ENCODE measurements around the gene LRFN5.
"Not testable (repeated sequence)": the region's sequence is repeated elsewhere in the genome, so short reads cannot be mapped to it uniquely, and the experiment has no call there.

LRFN5 gene

GRCh38 chr14:41663473-41663850 lies 56.8 kb downstream of the LRFN5 start:
- no peak overlapping the region for H3K4me3 ChIP-seq (ENCODE audit: low read depth, low read length)
- no peak for DNase-seq (ENCODE audit: low read depth)
- no peak for TF ChIP-seq CTCF (IDR thresholded peaks at IDR 0.05; ENCODE audit: low read depth, low read length, missing control alignments)

DNA sequence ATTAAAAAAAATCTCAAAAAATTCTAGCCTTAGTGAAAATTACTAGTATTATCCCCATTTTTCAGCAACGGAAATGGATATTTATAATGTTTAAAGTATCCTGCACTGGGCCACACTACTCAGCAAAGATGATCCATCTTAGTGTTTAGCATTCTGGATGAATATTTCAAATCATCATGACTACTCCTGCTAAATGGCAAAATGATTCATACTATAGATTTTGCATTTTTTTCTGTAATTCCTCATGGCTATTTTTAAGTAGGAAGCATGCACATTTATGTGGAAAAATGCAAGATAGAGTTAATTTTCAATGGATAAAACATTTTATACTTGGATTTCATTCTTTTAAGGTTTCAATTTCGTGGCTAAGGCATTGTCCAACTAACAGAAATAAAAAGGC lies 59.6 kb downstream of the LRFN5 start:
- TF ChIP-seq CTCF (IDR thresholded peaks at IDR 0.05; ENCODE audit: low read depth, low read length, missing control alignments): no peak
- DNase-seq (ENCODE audit: low read depth): no peak
- no peak overlapping the region for H3K4me3 ChIP-seq (ENCODE audit: low read depth, low read length)

- no peak for TF ChIP-seq CTCF (IDR thresholded peaks at IDR 0.05; ENCODE audit: low read depth, low read length, missing control alignments)
- no peak for DNase-seq (ENCODE audit: low read depth)
- H3K4me3 ChIP-seq (ENCODE audit: low read depth, low read length): no peak overlapping the region
Observed at GRCh38 chr14:41668356-41668755, 61.7 kb downstream of the LRFN5 start.

DNA sequence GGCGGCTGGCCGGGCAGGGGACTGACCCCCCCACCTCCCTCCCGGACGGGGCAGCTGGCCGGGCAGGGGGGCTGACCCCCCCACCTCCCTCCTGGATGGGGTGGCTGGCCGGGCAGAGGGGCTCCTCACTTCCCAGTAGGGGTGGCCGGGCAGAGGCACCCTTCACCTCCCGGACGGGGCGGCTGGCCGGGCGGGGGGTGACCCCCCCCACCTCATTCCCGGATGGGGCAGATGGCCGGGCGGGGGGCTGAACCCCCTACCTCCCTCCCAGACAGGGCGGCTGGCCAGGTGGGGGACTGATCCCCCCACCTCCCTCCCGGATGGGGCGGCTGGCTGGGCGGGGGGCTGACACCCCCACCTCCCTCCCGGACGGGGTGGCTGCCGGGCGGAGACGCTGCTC lies 66.9 kb downstream of the LRFN5 start:
- DNase-seq (ENCODE audit: low read depth); H3K4me3 ChIP-seq (ENCODE audit: low read depth, low read length): not testable (repeated sequence)

DNA sequence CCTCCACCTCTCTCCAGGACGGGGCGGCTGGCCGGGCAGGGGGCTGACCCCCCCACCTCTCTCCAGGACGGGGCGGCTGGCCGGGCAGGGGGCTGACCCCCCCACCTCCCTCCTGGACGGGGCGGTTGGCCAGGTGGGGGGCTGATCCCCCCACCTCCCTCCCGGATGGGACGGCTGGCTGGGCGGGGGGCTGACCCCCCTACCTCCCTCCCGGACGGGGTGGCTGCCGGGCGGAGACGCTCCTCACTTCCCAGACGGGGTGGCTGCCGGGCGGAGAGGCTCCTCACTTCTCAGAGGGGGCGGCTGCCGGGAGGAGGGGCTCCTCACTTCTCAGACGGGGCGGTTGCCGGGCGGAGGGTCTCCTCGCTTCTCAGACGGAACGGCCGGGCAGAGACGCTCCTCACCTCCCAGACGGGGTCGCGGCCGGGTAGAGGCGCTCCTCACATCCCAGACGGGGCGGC lies 67.9 kb downstream of the LRFN5 start:
- H3K4me3 ChIP-seq (ENCODE audit: low read depth, low read length); DNase-seq (ENCODE audit: low read depth): not testable (repeated sequence)

DNA sequence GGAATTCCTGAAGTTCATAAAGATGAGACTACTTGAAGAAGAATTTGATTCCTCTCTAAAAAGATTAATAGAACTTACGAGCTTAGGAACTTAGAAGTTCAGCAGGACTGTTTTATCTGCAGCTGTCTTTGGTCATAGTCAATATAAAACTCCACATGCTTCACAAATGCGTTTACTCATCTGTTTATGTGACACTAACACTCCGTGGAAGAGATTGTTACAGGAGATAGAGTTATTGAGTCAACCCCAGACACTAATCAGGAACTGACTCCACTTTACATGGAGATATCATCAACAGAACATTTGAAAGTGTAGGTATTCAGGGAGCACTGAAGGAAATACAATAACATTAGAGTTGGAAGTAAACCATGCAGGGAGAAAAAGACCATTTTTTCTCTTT lies 92.8 kb downstream of the LRFN5 start:
- no peak overlapping the region for H3K4me3 ChIP-seq (ENCODE audit: low read depth, low read length)
- TF ChIP-seq CTCF (IDR thresholded peaks at IDR 0.05; ENCODE audit: low read depth, low read length, missing control alignments): no peak
- no peak for DNase-seq (ENCODE audit: low read depth)

DNA sequence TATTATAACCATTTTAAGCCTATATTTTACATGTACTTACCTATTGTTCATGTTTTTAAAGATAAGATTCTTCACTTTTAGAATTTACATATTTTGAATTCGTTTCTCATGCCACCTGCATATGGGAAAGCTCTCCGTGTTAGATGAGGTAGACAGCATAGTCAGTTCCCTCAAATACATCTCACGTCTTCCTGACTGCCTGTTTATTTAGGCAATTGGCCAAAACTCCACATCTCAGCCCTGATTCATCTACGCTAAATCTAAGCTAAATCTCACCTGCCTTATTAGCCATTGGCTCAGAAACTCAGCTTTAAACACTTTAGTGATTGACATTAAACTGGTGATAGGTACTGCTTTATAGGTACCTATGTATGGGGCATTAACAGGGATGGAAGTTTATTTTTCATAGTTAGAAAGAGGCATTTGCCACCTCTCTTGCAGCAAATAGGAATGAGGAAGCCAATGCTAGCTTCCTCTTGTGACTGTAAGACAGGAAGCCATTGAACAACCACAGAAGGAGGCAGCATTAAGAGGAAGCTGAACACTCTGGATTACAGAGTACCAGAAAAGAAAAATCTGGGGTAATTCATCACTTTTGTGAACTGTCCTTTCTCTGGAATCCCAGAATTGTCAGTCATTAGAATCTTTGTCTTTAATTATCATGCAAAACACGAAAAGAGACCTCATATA lies 111.9 kb downstream of the LRFN5 start:
- no peak for TF ChIP-seq CTCF (IDR thresholded peaks at IDR 0.05; ENCODE audit: low read depth, low read length, missing control alignments)
- no peak for DNase-seq (ENCODE audit: low read depth)
- no peak overlapping the region for H3K4me3 ChIP-seq (ENCODE audit: low read depth, low read length)

GRCh38 chr14:41739203-41739602 lies 132.5 kb downstream of the LRFN5 start:
- no peak overlapping the region for H3K4me3 ChIP-seq (ENCODE audit: low read depth, low read length)
- no peak for DNase-seq (ENCODE audit: low read depth)

More at GRCh38 chr14:41739203-41739602, 132.5 kb downstream of the LRFN5 start:
- TF ChIP-seq CTCF (IDR thresholded peaks at IDR 0.05; ENCODE audit: low read depth, low read length, missing control alignments): no peak
